Liver (tissue), 9 donors: ENCODE results near the gene AK1. TPM values are rescaled to one million over a fixed set of nuclear protein-coding genes. Genes with fewer than 3 reads are reported as not detected.

ENCODE experiments used
- DNase-seq: peaks from one replicate; pipeline ENCODE4 v3.0.0-alpha.2; 2017; ENCODE audit warnings: low spot score
- H3K27ac ChIP-seq, 2 donors: one replicate each; pipeline ENCODE4 v1.7.0; 2013; ENCODE audit warnings: inconsistent platforms in 2 of 2, low read length in 2 of 2, control low read depth in 1 of 2, low read depth in 1 of 2, mild to moderate bottlenecking in 1 of 2
- H3K27me3 ChIP-seq, 4 donors: one replicate each; pipeline versions ENCODE4 v1.6.1 to v1.7.0; 2013; ENCODE audit warnings: low read length in 3 of 4, inconsistent platforms in 1 of 4, mild to moderate bottlenecking in 1 of 4, moderate library complexity in 1 of 4; ENCODE audit not compliant: control insufficient read depth in 4 of 4, insufficient read depth in 4 of 4
- H3K36me3 ChIP-seq, 4 donors: one replicate each; pipeline versions ENCODE4 v1.6.1 to v1.7.0; 2013; ENCODE audit warnings: low read length in 3 of 4, mild to moderate bottlenecking in 3 of 4, low read depth in 1 of 4, moderate library complexity in 1 of 4; ENCODE audit not compliant: control insufficient read depth in 4 of 4, insufficient read depth in 3 of 4
- H3K4me1 ChIP-seq, 4 donors: one replicate each; pipeline versions ENCODE4 v1.6.1 to v1.7.0; 2013; ENCODE audit warnings: low read length in 3 of 4, mild to moderate bottlenecking in 3 of 4, moderate library complexity in 1 of 4; ENCODE audit not compliant: control insufficient read depth in 4 of 4, insufficient read depth in 4 of 4
- H3K4me3 ChIP-seq, 3 donors: one replicate each; pipeline versions ENCODE4 v1.6.1 to v1.7.0; 2013; ENCODE audit warnings: low read length in 3 of 3, control low read depth in 1 of 3, low read depth in 1 of 3, mild to moderate bottlenecking in 1 of 3
- H3K9ac ChIP-seq, 2 donors: one replicate each; pipeline ENCODE4 v1.7.0; 2013; ENCODE audit warnings: low read length in 2 of 2, mild to moderate bottlenecking in 2 of 2, moderate library complexity in 2 of 2, control low read depth in 1 of 2, low read depth in 1 of 2
- H3K9me3 ChIP-seq, 4 donors: one replicate each; pipeline versions ENCODE4 v1.6.1 to v1.7.0; 2013; ENCODE audit warnings: low read length in 3 of 4; ENCODE audit not compliant: control insufficient read depth in 4 of 4
- ATF3 ChIP-seq: IDR thresholded peaks from 2 replicates; pipeline ENCODE4 v1.6.1; 2016; ENCODE audit warnings: antibody characterized with exemption
- CTCF ChIP-seq: fragments of 150-350 bp; IDR thresholded peaks from 2 replicates; pipeline ENCODE4 v1.5.1; 2017; ENCODE audit warnings: improper control_type of control experiment, low read depth, low read length; ENCODE audit not compliant: missing input control
- FOXA2 ChIP-seq: IDR thresholded peaks from 2 replicates; pipeline ENCODE4 v1.6.1; 2016; ENCODE audit warnings: antibody characterized with exemption
- GABPA ChIP-seq, 2 donors: IDR thresholded peaks in 1 of 2; conservative IDR thresholded peaks in 1 of 2; 2 replicates each; pipeline ENCODE4 v1.6.1; 2016; ENCODE audit warnings: antibody characterized with exemption in 2 of 2, mild to moderate bottlenecking in 1 of 2, moderate library complexity in 1 of 2
- HNF4A ChIP-seq, 2 donors: conservative IDR thresholded peaks; 2 replicates each; pipeline ENCODE4 v1.6.1; 2016; ENCODE audit warnings: antibody characterized with exemption in 2 of 2, mild to moderate bottlenecking in 2 of 2
- JUND ChIP-seq, 2 donors: IDR thresholded peaks; 2 replicates each; pipeline ENCODE4 v1.6.1; 2016; ENCODE audit warnings: antibody characterized with exemption in 2 of 2
- NR2F2 ChIP-seq: IDR thresholded peaks from 2 replicates; pipeline ENCODE4 v1.6.1; 2016; ENCODE audit warnings: antibody characterized with exemption
- REST ChIP-seq: IDR thresholded peaks from 2 replicates; pipeline ENCODE4 v1.6.1; 2016; ENCODE audit warnings: antibody characterized with exemption, mild to moderate bottlenecking
- RXRA ChIP-seq, 2 donors: IDR thresholded peaks; 2 replicates each; pipeline ENCODE4 v1.6.1; 2017 to 2018; ENCODE audit warnings: antibody characterized with exemption in 2 of 2, mild to moderate bottlenecking in 1 of 2
- SP1 ChIP-seq: IDR thresholded peaks from 2 replicates; pipeline ENCODE4 v1.6.1; 2018; ENCODE audit warnings: antibody characterized with exemption, mild to moderate bottlenecking
- TAF1 ChIP-seq: conservative IDR thresholded peaks from 2 replicates; pipeline ENCODE4 v1.6.1; 2016; ENCODE audit warnings: antibody characterized with exemption, mild to moderate bottlenecking
- YY1 ChIP-seq: IDR thresholded peaks from 2 replicates; pipeline ENCODE4 v1.6.1; 2016; ENCODE audit warnings: antibody characterized with exemption, mild to moderate bottlenecking
- WGBS: extraction: QIAGEN DNeasy Blood & Tissue Kit; methylation state at CpG from one replicate; pipeline ENCODE4 v1.1.7; 2013; 5-methylcytosine and 5-hydroxymethylcytosine counted together
- polyA plus RNA-seq, 2 donors: library from polyadenylated mRNA; stranded (reverse) in 1 of 2; unstranded in 1 of 2; fragments of 200-250 nt in 1 of 2; fragments of >200 nt in 1 of 2; fragmentation: Nextera tagmentation in 1 of 2; extraction: Ambion mirVana in 1 of 2; gene quantifications; one replicate each; pipeline versions ENCODE4 v1.2.1 to v1.2.3, GENCODE V29; 2013 to 2015
- total RNA-seq, 2 donors: library from RNA; depleted of rRNA; stranded (reverse); fragments of >200 nt; gene quantifications; one replicate each; pipeline ENCODE4 v1.2.3, GENCODE V29; 2014
- donor health status: healthy.
- donor health status: healthy.
- donor health status: healthy.
- donor health status: healthy.
- donor health status: healthy.

Gene AK1
- total and polyA plus RNA-seq, 4 donors: 10.6 to 78.3 (median 29.6) TPM

GRCh38 chr9:127897193-127897692 is 19.8 kb upstream of the AK1 start:
- Histone ChIP-seq H3K27ac (peak overlapping the region; percentile 91 to 93), H3K27me3 (no peaks in the 10 kb centered on the region), H3K9ac (peak overlapping the region; percentile 32 to 53), H3K4me1 (peaks cover 0 to 28% (median 25%) of the 10 kb centered on the region in 4 donors), H3K4me3 (peak overlapping the region; percentile 52 to 80 (median 66)), H3K9me3 (peaks cover 0 to 6% (median 5%) of the 10 kb centered on the region in 4 donors), H3K36me3 (peaks cover 19 to 39% (median 28%) of the 10 kb centered on the region in 4 donors)
- TF ChIP-seq RXRA (IDR thresholded peaks at IDR 0.05) (peak; percentile 30 to 36), FOXA2 (no peak), SP1 (peak; percentile 30), YY1 (no peak), HNF4A (conservative IDR thresholded peaks at IDR 0.05) (peak in 1 of 2 donors; percentile 44), NR2F2 (peak; percentile 48), REST (peak; percentile 66)
- 6% methylated on average over 19 of the region's 19 CpGs for WGBS
- peak; percentile 98 for DNase-seq

GRCh38 chr9:127896395-127897192 is 19.1 kb upstream of the AK1 start:
- H3K36me3 ChIP-seq: peaks cover 19 to 40% (median 31%) of the 10 kb centered on the region in 4 donors
- peaks cover 0 to 28% (median 25%) of the 10 kb centered on the region in 4 donors for H3K4me1 ChIP-seq
- WGBS: 41% methylated on average over 16 of the region's 16 CpGs
- no peaks in the 10 kb centered on the region for H3K27me3 ChIP-seq
- TF ChIP-seq ATF3 (no peak), GABPA (IDR thresholded peaks at IDR 0.05 in 1 of 2, conservative IDR thresholded peaks at IDR 0.05 in 1 of 2) (no peak)
- H3K9ac ChIP-seq: peak overlapping the region; percentile 32 to 42
- H3K27ac ChIP-seq: peak overlapping the region; percentile 91 to 93
- DNase-seq: no peak
- peaks cover 0 to 6% (median 5%) of the 10 kb centered on the region in 4 donors for H3K9me3 ChIP-seq
- H3K4me3 ChIP-seq: peak overlapping the region; percentile 52 to 80 (median 66)

- H3K27ac ChIP-seq: no peak overlapping the region
- peak overlapping the region in 1 of 2 donors; percentile 42 for H3K9ac ChIP-seq
- WGBS: 96% methylated on average over 8 of the region's 8 CpGs
- TF ChIP-seq GABPA (IDR thresholded peaks at IDR 0.05 in 1 of 2, conservative IDR thresholded peaks at IDR 0.05 in 1 of 2) (no peak), TAF1 (no peak), JUND (IDR thresholded peaks at IDR 0.05) (no peak), CTCF (no peak)
- H3K36me3 ChIP-seq: peaks cover 20 to 42% (median 31%) of the 10 kb centered on the region in 4 donors
- no peak overlapping the region for H3K4me3 ChIP-seq
- peaks cover 0 to 6% (median 5%) of the 10 kb centered on the region in 4 donors for H3K9me3 ChIP-seq
- DNase-seq: no peak
- no peaks in the 10 kb centered on the region for H3K27me3 ChIP-seq
- H3K4me1 ChIP-seq: peaks cover 0 to 28% (median 25%) of the 10 kb centered on the region in 4 donors
Observed at GRCh38 chr9:127895811-127896210, 18.3 kb upstream of the AK1 start.
